HCT116 (cell line): ENCODE measurements around the gene CDH13. TPM values are rescaled to one million over a fixed set of nuclear protein-coding genes. Genes with fewer than 3 reads are reported as not detected.

ENCODE experiments used
- ATAC-seq: fragments of 200-7000 bp; cut with Tn5 transposase; 2 replicates; pipeline ENCODE4 v1.9.1; 2020; ENCODE audit warnings: mild to moderate bottlenecking, moderate library complexity
- BruUV-seq: library from RNA; stranded (reverse); fragments of 400-500 nt; replicated peaks from 2 replicates; lab custom pipeline; 2021; lab: Mats Ljungman, UMichigan
- CTCF ChIA-PET: fragments of 300-600 bp; sonication (Branson Sonifier 250); formaldehyde crosslinking; loops from one replicate; lab custom pipeline; 2021; ENCODE audit warnings: antibody characterized with exemption; lab: Charles Lee
- POLR2A ChIA-PET: fragments of 300-600, 350-600 bp; sonication (Branson Sonifier 250); formaldehyde crosslinking; loops from one replicate; lab custom pipeline; 2021; ENCODE audit warnings: antibody characterized with exemption; lab: Charles Lee
- RAD21 ChIA-PET, 2 experiments: fragments of 300-600 bp; sonication (Branson Sonifier 250); formaldehyde crosslinking; loops; one replicate each; lab custom pipeline; 2023; ENCODE audit warnings: low total read pairs in 2 of 2; ENCODE audit not compliant: uncharacterized antibody in 2 of 2, unreplicated experiment in 2 of 2, low non-redundant PET in 1 of 2; lab: Charles Lee
- DNase-seq: peaks from one replicate; pipeline ENCODE4 v3.0.0-alpha.2; 2010; ENCODE audit warnings: low read depth, low spot score
- H2AFZ ChIP-seq: fragments of 200-600 bp; shearing (Covaris generic), sonication (generic); 2 replicates; pipeline ENCODE4 v1.6.1; 2017; ENCODE audit warnings: low read depth, mixed run types, mixed read lengths, antibody characterized with exemption, low read length; ENCODE audit not compliant: poor library complexity, severe bottlenecking
- H3K27ac ChIP-seq: 2 replicates; pipeline ENCODE4 v1.5.1; 2012; ENCODE audit warnings: low read depth, low read length
- H3K27me3 ChIP-seq: fragments of 200-600 bp; sonication (generic); 2 replicates; pipeline ENCODE4 v1.6.1; 2016; ENCODE audit warnings: mixed run types, low read length, mixed read lengths; ENCODE audit not compliant: insufficient read depth
- H3K36me3 ChIP-seq, 2 experiments: fragments of 200-500 bp in 1 of 2; fragments of 200-600 bp in 1 of 2; sonication (Bioruptor generic) in 1 of 2; sonication (generic) in 1 of 2; 2 replicates each; pipeline versions ENCODE4 v1.5.1 to v1.6.1; 2014 to 2016; ENCODE audit warnings: low read length in 2 of 2, inconsistent platforms in 1 of 2, mixed read lengths in 1 of 2, mixed run types in 1 of 2; ENCODE audit not compliant: insufficient read depth in 2 of 2, control insufficient read depth in 1 of 2
- H3K4me1 ChIP-seq, 2 experiments: fragments of 200-600 bp in 1 of 2; sonication (generic) in 1 of 2; 2 replicates each; pipeline versions ENCODE4 v1.5.1 to v1.6.1; 2012 to 2017; ENCODE audit warnings: low read length in 2 of 2, inconsistent platforms in 1 of 2, mild to moderate bottlenecking in 1 of 2, mixed read lengths in 1 of 2, mixed run types in 1 of 2, moderate library complexity in 1 of 2; ENCODE audit not compliant: insufficient read depth in 2 of 2, control insufficient read depth in 1 of 2
- H3K4me2 ChIP-seq: fragments of 200-600 bp; sonication (generic); 2 replicates; pipeline ENCODE4 v1.6.1; 2017; ENCODE audit warnings: mixed run types, low read length, mixed read lengths
- H3K4me3 ChIP-seq, 2 experiments: fragments of 200-600 bp in 1 of 2; sonication (generic) in 1 of 2; replicated peaks in 1 of 2; 2 replicates each; pipeline ENCODE4 v1.5.1; 2011 to 2016; ENCODE audit warnings: low read length in 2 of 2, control low read depth in 1 of 2, low read depth in 1 of 2, mild to moderate bottlenecking in 1 of 2, mixed read lengths in 1 of 2, mixed run types in 1 of 2
- H3K79me2 ChIP-seq: fragments of 200-600 bp; sonication (generic); 2 replicates; pipeline ENCODE4 v1.6.1; 2017; ENCODE audit warnings: mild to moderate bottlenecking, mixed run types, low read length, moderate library complexity, mixed read lengths; ENCODE audit not compliant: insufficient read depth
- H3K9ac ChIP-seq: fragments of 200-600 bp; sonication (generic); 2 replicates; pipeline ENCODE4 v1.6.1; 2016; ENCODE audit warnings: low read length, mixed read lengths
- H3K9me2 ChIP-seq: fragments of 200-600 bp; sonication (generic), shearing (Covaris generic); 2 replicates; pipeline ENCODE4 v1.6.1; 2017; ENCODE audit warnings: mixed run types, mild to moderate bottlenecking, moderate library complexity; ENCODE audit not compliant: insufficient read depth
- H3K9me3 ChIP-seq, 2 experiments: fragments of 200-500 bp in 1 of 2; fragments of 200-600 bp in 1 of 2; sonication (Bioruptor generic) in 1 of 2; sonication (generic) in 1 of 2; 2 replicates each; pipeline ENCODE4 v1.6.1; 2014 to 2017; ENCODE audit warnings: low read length in 2 of 2, mixed read lengths in 2 of 2, inconsistent platforms in 1 of 2, low read depth in 1 of 2, mild to moderate bottlenecking in 1 of 2, mixed run types in 1 of 2, moderate library complexity in 1 of 2; ENCODE audit not compliant: control insufficient read depth in 1 of 2, insufficient read depth in 1 of 2
- H4K20me1 ChIP-seq: fragments of 200-600 bp; sonication (generic), shearing (Covaris generic); 2 replicates; pipeline ENCODE4 v1.6.1; 2017; ENCODE audit warnings: mixed run types, mild to moderate bottlenecking, moderate library complexity; ENCODE audit not compliant: insufficient read depth
- EGR1 ChIP-seq: IDR thresholded peaks from 2 replicates; pipeline ENCODE4 v1.6.1; 2012; ENCODE audit warnings: low read depth
- ELF1 ChIP-seq: IDR thresholded peaks from 2 replicates; pipeline ENCODE4 v1.6.1; 2012; ENCODE audit warnings: low read depth, borderline replicate concordance
- FOSL1 ChIP-seq: IDR thresholded peaks from 2 replicates; pipeline ENCODE4 v1.6.1; 2012; ENCODE audit warnings: low read depth
- JUND ChIP-seq: IDR thresholded peaks from 2 replicates; pipeline ENCODE4 v1.6.1; 2012
- SIN3A ChIP-seq: IDR thresholded peaks from 2 replicates; pipeline ENCODE4 v1.6.1; 2012; ENCODE audit warnings: low read depth
- SP1 ChIP-seq: IDR thresholded peaks from 2 replicates; pipeline ENCODE4 v1.6.1; 2012; ENCODE audit warnings: low read depth
- SRF ChIP-seq: IDR thresholded peaks from 2 replicates; pipeline ENCODE4 v1.6.1; 2012; ENCODE audit warnings: low read depth
- TCF7L2 ChIP-seq: IDR thresholded peaks from 2 replicates; pipeline ENCODE4 v1.7.0; 2011; ENCODE audit warnings: borderline replicate concordance, inconsistent platforms; ENCODE audit not compliant: insufficient read depth, insufficient read length; ENCODE audit errors: extremely low read depth
- YY1 ChIP-seq: IDR thresholded peaks from 2 replicates; pipeline ENCODE4 v1.6.1; 2011; ENCODE audit warnings: low read length, low read depth, moderate library complexity, mild to moderate bottlenecking; ENCODE audit not compliant: insufficient replicate concordance; ENCODE audit errors: extremely low read depth
- ZFX ChIP-seq: fragments of 450-650 bp; IDR thresholded peaks from 2 replicates; pipeline ENCODE4 v1.6.1; 2017
- intact Hi-C: fragments of 100-400 bp; cut with micrococcal nuclease; formaldehyde crosslinking; loops from 2 replicates; pipeline ENCODE4 v1.10.0; 2022
- total RNA-seq: library from RNA; stranded (reverse); gene quantifications from one replicate; pipeline ENCODE4 v1.2.1, GENCODE V29; 2021; ENCODE audit not compliant: unreplicated experiment
- TF ChIP-seq, protein P1 (sequence below), 3 experiments: fragments of 200-600 bp in 1 of 3; sonication (generic) in 1 of 3; IDR thresholded peaks in 2 of 3; conservative IDR thresholded peaks in 1 of 3; 2 replicates each; pipeline ENCODE4 v1.5.1; 2012 to 2017; ENCODE audit warnings: low read depth in 2 of 3, low read length in 2 of 3, antibody characterized with exemption in 1 of 3, borderline replicate concordance in 1 of 3, control low read depth in 1 of 3, mild to moderate bottlenecking in 1 of 3, mixed read lengths in 1 of 3, mixed run types in 1 of 3, moderate library complexity in 1 of 3; ENCODE audit not compliant: insufficient read depth in 1 of 3

Gene CDH13
- total RNA-seq, 1 experiment from 2014 or later: not detected

DNA sequence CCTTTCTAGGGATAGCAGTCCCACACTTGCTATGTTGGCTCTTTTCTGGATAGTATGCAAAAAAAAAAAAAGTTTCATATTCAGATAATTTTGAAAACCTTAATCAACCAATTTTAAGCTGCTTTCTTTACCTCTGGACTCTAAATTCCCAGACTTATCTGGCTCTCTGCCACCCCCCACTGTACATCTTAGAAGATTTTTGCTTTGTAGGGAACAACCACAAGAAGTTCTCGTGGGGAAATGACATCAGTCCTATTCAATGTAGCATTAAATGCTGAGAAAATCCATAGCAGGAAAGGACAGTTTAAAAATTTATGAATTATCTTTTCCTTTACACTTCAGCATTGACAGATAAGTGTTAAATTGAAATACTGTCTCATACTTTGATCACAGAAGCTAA lies 618.3 kb downstream of the CDH13 start:
- no peak for ATAC-seq

More for the DNA sequence above, 618.3 kb downstream of the CDH13 start:
- Histone ChIP-seq H3K9me2 (no peaks in the 10 kb centered on the region), H3K4me3 (no peak overlapping the region), H3K79me2 (no peaks in the 10 kb centered on the region), H4K20me1 (no peaks in the 10 kb centered on the region), H3K27me3 (no peaks in the 10 kb centered on the region), H3K9ac (no peak overlapping the region), H3K4me2 (no peak overlapping the region), H3K4me1 (no peaks in the 10 kb centered on the region), H2AFZ (no peak overlapping the region), H3K27ac (no peak overlapping the region), H3K36me3 (no peaks in the 10 kb centered on the region), H3K9me3 (peaks cover 5 to 6% of the 10 kb centered on the region in 2 experiments; a peak in 2 of 4 replicates)
- no peak for DNase-seq
- no peak for TF ChIP-seq SP1
- TF ChIP-seq FOSL1: no peak
- TF ChIP-seq JUND: no peak
- no peak for TF ChIP-seq ELF1
- no peak for TF ChIP-seq SRF
- no peak for TF ChIP-seq ZFX
- TF ChIP-seq, protein P1, sequence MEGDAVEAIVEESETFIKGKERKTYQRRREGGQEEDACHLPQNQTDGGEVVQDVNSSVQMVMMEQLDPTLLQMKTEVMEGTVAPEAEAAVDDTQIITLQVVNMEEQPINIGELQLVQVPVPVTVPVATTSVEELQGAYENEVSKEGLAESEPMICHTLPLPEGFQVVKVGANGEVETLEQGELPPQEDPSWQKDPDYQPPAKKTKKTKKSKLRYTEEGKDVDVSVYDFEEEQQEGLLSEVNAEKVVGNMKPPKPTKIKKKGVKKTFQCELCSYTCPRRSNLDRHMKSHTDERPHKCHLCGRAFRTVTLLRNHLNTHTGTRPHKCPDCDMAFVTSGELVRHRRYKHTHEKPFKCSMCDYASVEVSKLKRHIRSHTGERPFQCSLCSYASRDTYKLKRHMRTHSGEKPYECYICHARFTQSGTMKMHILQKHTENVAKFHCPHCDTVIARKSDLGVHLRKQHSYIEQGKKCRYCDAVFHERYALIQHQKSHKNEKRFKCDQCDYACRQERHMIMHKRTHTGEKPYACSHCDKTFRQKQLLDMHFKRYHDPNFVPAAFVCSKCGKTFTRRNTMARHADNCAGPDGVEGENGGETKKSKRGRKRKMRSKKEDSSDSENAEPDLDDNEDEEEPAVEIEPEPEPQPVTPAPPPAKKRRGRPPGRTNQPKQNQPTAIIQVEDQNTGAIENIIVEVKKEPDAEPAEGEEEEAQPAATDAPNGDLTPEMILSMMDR (IDR thresholded peaks at IDR 0.05 in 2 of 3, conservative IDR thresholded peaks at IDR 0.05 in 1 of 3; ENCODE audit: borderline replicate concordance in 1 of 3, insufficient read depth in 1 of 3, low read depth in 2 of 3, low read length in 2 of 3): no peak
- TF ChIP-seq TCF7L2: no peak
- TF ChIP-seq EGR1: no peak
- TF ChIP-seq SIN3A: no peak
- no peak for TF ChIP-seq YY1
- ChIA-PET CTCF (no interaction called here), RAD21 (no interaction called here), POLR2A (no interaction called here)
- no TSS peak for BruUV-seq
- intact Hi-C loops: no loop called here
